WERI-Rb-1 (cell line): ENCODE results near the gene DPEP2NB.

Experiments used
- DNase-seq: peaks from one replicate; pipeline ENCODE4 v3.0.0-alpha.2; 2020
- H3K27ac ChIP-seq: fragments of 250-450 bp; sonication (Bioruptor Pico); 2 replicates; pipeline ENCODE4 v1.5.1; 2020; ENCODE audit warnings: mild to moderate bottlenecking, moderate library complexity
- H3K27me3 ChIP-seq: fragments of 250-450 bp; sonication (Bioruptor Pico); 2 replicates; pipeline ENCODE4 v1.5.1; 2021; ENCODE audit warnings: mild to moderate bottlenecking, low read depth, moderate library complexity; ENCODE audit not compliant: insufficient read depth, severe bottlenecking
- H3K36me3 ChIP-seq: fragments of 250-450 bp; sonication (Bioruptor Pico); 2 replicates; pipeline ENCODE4 v1.5.1; 2020; ENCODE audit warnings: mild to moderate bottlenecking, moderate library complexity
- H3K4me3 ChIP-seq: 2 replicates; pipeline ENCODE4 v1.5.1; 2011; ENCODE audit warnings: low read depth, mild to moderate bottlenecking, control low read depth, low read length
- H3K9me3 ChIP-seq: fragments of 250-450 bp; sonication (Bioruptor Pico); 2 replicates; pipeline ENCODE4 v1.5.1; 2021; ENCODE audit warnings: mild to moderate bottlenecking, moderate library complexity; ENCODE audit not compliant: severe bottlenecking
- CTCF ChIP-seq: IDR thresholded peaks from 2 replicates; pipeline ENCODE4 v1.5.1; 2011; ENCODE audit warnings: low read depth, mild to moderate bottlenecking, control low read depth, inconsistent platforms, low read length

Gene DPEP2NB

GRCh38 chr16:68009157-68009735, 6.5 kb downstream of the DPEP2NB start:
- TF ChIP-seq CTCF: no peak
- H3K9me3 ChIP-seq: no peaks in the 10 kb centered on the region
- DNase-seq: no peak
- no peaks in the 10 kb centered on the region for H3K36me3 ChIP-seq
- H3K27ac ChIP-seq: no peak overlapping the region
- H3K4me3 ChIP-seq: no peak overlapping the region
- H3K27me3 ChIP-seq: no peaks in the 10 kb centered on the region

DNA sequence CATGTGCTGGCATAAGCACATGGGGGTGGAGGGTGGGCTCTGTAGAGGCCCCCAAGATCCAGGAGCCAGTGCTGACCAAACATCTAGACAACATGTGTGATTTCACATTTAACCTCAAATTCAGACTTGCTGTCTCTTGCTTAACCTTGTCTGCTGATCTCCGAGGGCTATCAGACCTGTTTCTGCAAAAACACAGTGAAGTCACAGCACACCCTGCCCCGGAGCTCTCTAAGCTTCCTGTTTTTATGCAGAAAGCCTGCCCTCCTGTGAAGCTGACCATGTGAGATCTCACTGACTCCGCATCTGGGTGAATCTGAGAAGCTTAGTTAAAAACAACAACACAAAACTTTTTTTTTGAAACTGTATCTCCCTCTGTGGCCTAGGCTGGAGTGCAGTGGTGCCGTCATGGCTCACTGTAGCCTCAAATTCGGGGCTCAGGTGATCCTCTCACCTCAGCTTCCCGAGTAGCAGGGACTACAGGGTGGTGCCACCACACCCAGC, 9.9 kb downstream of the DPEP2NB start:
- DNase-seq: no peak
- Histone ChIP-seq H3K27ac (no peak overlapping the region), H3K9me3 (no peaks in the 10 kb centered on the region), H3K36me3 (no peaks in the 10 kb centered on the region), H3K27me3 (no peaks in the 10 kb centered on the region), H3K4me3 (no peak overlapping the region)
- TF ChIP-seq CTCF: no peak

DNA sequence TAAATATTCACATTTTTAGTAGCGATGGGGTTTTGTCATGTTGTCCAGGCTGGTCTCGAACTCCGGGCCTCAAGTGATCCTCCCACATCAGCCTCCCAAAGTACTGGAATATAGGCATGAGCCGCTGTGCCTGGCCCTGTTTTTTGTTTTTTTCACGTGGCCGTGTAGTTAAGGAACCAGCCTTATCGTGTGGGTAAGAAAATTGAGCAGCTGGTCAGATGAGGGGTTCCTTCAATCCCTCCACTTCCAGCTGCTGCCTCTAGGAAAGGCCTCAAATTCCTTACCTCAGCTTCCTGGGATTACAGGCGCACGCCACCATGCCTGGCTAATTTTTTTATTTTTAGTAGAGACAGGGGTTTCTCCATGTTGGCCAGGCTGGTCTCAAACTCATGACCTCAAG, 10.5 kb downstream of the DPEP2NB start:
- H3K36me3 ChIP-seq: no peaks in the 10 kb centered on the region
- H3K9me3 ChIP-seq: no peaks in the 10 kb centered on the region
- no peaks in the 10 kb centered on the region for H3K27me3 ChIP-seq
- no peak for TF ChIP-seq CTCF
- H3K27ac ChIP-seq: no peak overlapping the region
- DNase-seq: no peak
- H3K4me3 ChIP-seq: no peak overlapping the region

DNA sequence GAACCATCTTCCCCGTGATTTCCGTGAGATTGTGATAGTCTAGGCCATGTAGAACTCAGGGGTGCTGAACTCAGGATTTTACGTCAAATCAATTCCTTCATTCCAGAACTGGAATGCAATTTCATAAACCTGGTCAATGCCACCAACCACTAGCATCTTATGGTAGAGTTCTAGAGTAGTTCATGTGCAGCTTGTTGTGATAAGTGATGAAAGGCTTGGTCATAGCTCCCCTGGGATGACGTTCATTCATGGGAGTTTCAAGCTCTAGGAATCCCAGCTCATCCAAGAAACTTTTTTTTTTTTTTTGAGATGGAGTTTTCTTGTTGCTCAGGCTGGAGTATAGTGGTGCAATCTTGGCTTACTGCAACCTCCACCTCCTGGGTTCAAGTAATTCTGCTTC, 12.7 kb downstream of the DPEP2NB start:
- H3K27ac ChIP-seq: no peak overlapping the region
- no peak for DNase-seq
- no peaks in the 10 kb centered on the region for H3K36me3 ChIP-seq
- H3K27me3 ChIP-seq: no peaks in the 10 kb centered on the region
- H3K4me3 ChIP-seq: no peak overlapping the region
- no peaks in the 10 kb centered on the region for H3K9me3 ChIP-seq
- TF ChIP-seq CTCF: no peak

- DNase-seq: no peak
Measured at GRCh38 chr16:68000450-68000849, 15.3 kb downstream of the DPEP2NB start.

More at GRCh38 chr16:68000450-68000849, 15.3 kb downstream of the DPEP2NB start:
- Histone ChIP-seq H3K27me3 (no peaks in the 10 kb centered on the region), H3K9me3 (no peaks in the 10 kb centered on the region), H3K36me3 (no peaks in the 10 kb centered on the region), H3K27ac (no peak overlapping the region), H3K4me3 (no peak overlapping the region)
- TF ChIP-seq CTCF: no peak
